ENCODE measurements around the gene PCSK4. TPM values are rescaled to one million over a fixed set of nuclear protein-coding genes. Genes with fewer than 3 reads are reported as not detected.

Gene PCSK4
- total RNA-seq, 1 donor, result 1.4 TPM

DNA sequence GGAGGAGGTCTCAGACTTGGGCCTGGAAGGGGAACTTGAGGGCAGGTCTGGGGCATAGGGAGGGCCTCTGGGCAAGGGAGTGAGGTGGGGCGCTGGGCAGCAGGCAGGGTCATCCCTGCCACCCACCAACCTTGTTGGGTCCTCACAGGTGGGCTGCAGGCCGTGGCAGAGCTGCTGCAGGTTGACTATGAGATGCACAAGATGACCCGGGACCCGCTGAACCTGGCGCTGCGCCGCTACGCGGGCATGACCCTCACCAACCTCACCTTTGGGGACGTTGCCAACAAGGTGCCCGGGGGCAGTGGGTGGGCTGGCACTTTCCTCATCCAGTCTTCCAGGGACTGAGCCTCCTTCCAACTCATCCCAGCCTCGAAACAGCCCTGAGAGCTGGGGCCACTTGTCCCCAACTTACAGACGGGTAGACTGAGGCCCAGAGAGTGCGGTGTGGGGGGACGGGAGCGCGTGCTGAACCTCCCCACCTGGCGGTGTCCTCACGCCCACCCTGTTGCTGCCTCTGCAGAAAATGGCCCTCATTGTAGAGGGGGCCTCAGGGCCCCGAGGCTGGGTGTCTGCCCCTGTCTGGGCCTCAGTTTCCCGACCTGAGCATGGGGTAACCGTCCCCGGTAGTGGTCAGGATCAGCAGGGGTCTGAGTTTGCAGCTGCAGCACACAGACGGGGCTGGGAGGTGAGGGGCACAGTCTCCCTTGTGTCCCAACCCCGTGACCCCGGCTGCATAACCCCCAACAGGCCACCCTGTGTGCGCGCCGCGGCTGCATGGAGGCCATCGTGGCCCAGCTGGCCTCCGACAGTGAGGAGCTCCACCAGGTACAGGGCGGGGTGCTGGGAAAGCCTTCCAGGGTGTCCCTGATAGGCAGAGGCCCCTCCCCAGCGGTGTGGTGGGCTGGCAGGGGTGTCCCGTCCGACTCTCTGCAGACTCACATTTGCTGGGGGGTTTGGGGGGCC, 29.8 kb downstream of the PCSK4 start:
- Histone ChIP-seq H2AFZ (ENCODE audit: low read length) (no peak overlapping the region), H3K9me3 (ENCODE audit: low read depth, low read length) (no peaks in the 10 kb centered on the region), H3K4me3 (ENCODE audit: insufficient read depth, low read length) (no peak overlapping the region), H4K20me1 (ENCODE audit: insufficient read depth, low read length) (peaks cover 18% of the 10 kb centered on the region), H3K27me3 (ENCODE audit: insufficient read depth, low read length) (peaks cover 21% of the 10 kb centered on the region), H3K79me2 (ENCODE audit: insufficient read depth, low read length) (no peaks in the 10 kb centered on the region), H3K4me2 (ENCODE audit: insufficient read depth, low read length) (no peak overlapping the region), H3K27ac (ENCODE audit: low read depth, low read length) (no peak overlapping the region), H3K36me3 (ENCODE audit: insufficient read depth, low read length) (no peaks in the 10 kb centered on the region), H3K4me1 (ENCODE audit: insufficient read depth, low read length) (no peaks in the 10 kb centered on the region)
- DNase-seq (ENCODE audit: insufficient read length, low spot score, missing footprints), result no peak
- TF ChIP-seq, protein P1, sequence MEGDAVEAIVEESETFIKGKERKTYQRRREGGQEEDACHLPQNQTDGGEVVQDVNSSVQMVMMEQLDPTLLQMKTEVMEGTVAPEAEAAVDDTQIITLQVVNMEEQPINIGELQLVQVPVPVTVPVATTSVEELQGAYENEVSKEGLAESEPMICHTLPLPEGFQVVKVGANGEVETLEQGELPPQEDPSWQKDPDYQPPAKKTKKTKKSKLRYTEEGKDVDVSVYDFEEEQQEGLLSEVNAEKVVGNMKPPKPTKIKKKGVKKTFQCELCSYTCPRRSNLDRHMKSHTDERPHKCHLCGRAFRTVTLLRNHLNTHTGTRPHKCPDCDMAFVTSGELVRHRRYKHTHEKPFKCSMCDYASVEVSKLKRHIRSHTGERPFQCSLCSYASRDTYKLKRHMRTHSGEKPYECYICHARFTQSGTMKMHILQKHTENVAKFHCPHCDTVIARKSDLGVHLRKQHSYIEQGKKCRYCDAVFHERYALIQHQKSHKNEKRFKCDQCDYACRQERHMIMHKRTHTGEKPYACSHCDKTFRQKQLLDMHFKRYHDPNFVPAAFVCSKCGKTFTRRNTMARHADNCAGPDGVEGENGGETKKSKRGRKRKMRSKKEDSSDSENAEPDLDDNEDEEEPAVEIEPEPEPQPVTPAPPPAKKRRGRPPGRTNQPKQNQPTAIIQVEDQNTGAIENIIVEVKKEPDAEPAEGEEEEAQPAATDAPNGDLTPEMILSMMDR (IDR thresholded peaks at IDR 0.05; ENCODE audit: extremely low read depth, low read depth, low read length), result no peak

DNA sequence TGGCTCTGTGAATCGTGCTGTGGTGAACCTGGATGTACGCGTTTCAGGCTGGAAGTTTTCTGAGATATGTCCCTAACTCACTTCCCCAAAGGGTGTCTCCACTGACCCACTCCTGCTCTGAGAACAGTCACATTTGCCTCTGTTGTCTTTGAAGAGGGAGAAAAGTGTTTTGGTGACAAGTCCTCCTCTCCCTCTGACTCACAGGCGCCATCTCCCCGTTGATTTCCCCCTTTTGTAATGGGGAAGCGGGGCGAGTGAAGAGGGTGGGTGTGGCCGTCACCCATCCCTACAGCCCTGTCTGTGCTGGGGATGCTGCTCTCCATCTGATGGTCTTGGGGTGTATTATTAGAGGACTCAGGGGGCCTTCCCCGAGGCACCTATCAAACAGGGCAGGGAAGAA, 30.7 kb downstream of the PCSK4 start:
- Histone ChIP-seq H4K20me1 (ENCODE audit: insufficient read depth, low read length) (peaks cover 13% of the 10 kb centered on the region), H3K9me3 (ENCODE audit: low read depth, low read length) (no peaks in the 10 kb centered on the region), H3K4me2 (ENCODE audit: insufficient read depth, low read length) (no peak overlapping the region), H3K27ac (ENCODE audit: low read depth, low read length) (no peak overlapping the region), H3K36me3 (ENCODE audit: insufficient read depth, low read length) (no peaks in the 10 kb centered on the region), H3K4me3 (ENCODE audit: insufficient read depth, low read length) (no peak overlapping the region), H3K4me1 (ENCODE audit: insufficient read depth, low read length) (no peaks in the 10 kb centered on the region), H2AFZ (ENCODE audit: low read length) (no peak overlapping the region), H3K79me2 (ENCODE audit: insufficient read depth, low read length) (no peaks in the 10 kb centered on the region), H3K27me3 (ENCODE audit: insufficient read depth, low read length) (peaks cover 25% of the 10 kb centered on the region)
- no peak for DNase-seq (ENCODE audit: insufficient read length, low spot score, missing footprints)
- TF ChIP-seq, protein P1 (IDR thresholded peaks at IDR 0.05; ENCODE audit: extremely low read depth, low read depth, low read length), result no peak

DNA sequence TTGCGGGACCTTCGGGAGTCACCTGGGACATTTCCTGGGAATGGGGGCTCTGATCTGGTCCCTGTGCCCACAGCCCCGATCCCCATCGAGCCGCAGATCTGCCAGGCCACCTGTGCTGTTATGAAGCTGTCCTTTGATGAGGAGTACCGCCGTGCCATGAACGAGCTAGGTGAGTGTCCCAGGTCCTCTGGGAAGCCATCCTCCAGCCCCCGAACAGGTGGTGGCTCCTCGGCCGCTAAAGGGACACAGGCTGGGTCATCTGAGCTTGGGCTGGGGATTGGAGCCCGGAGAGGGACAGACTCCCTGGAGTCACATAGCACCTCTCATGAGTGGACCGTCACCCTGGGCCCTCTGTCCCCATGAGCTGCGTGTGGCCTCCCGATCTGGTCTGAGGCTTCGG, 32.3 kb downstream of the PCSK4 start:
- no peaks in the 10 kb centered on the region for H3K79me2 ChIP-seq (ENCODE audit: insufficient read depth, low read length)
- DNase-seq (ENCODE audit: insufficient read length, low spot score, missing footprints), result no peak
- no peak overlapping the region for H2AFZ ChIP-seq (ENCODE audit: low read length)
- H3K27ac ChIP-seq (ENCODE audit: low read depth, low read length), result no peak overlapping the region
- H3K9me3 ChIP-seq (ENCODE audit: low read depth, low read length), result no peaks in the 10 kb centered on the region
- H3K36me3 ChIP-seq (ENCODE audit: insufficient read depth, low read length), result no peaks in the 10 kb centered on the region
- H3K27me3 ChIP-seq (ENCODE audit: insufficient read depth, low read length), result peaks cover 39% of the 10 kb centered on the region
- H3K4me1 ChIP-seq (ENCODE audit: insufficient read depth, low read length), result no peaks in the 10 kb centered on the region
- no peak overlapping the region for H3K4me2 ChIP-seq (ENCODE audit: insufficient read depth, low read length)
- TF ChIP-seq, protein P1 (IDR thresholded peaks at IDR 0.05; ENCODE audit: extremely low read depth, low read depth, low read length), result no peak
- H4K20me1 ChIP-seq (ENCODE audit: insufficient read depth, low read length), result peaks cover 19% of the 10 kb centered on the region
- H3K4me3 ChIP-seq (ENCODE audit: insufficient read depth, low read length), result no peak overlapping the region

DNA sequence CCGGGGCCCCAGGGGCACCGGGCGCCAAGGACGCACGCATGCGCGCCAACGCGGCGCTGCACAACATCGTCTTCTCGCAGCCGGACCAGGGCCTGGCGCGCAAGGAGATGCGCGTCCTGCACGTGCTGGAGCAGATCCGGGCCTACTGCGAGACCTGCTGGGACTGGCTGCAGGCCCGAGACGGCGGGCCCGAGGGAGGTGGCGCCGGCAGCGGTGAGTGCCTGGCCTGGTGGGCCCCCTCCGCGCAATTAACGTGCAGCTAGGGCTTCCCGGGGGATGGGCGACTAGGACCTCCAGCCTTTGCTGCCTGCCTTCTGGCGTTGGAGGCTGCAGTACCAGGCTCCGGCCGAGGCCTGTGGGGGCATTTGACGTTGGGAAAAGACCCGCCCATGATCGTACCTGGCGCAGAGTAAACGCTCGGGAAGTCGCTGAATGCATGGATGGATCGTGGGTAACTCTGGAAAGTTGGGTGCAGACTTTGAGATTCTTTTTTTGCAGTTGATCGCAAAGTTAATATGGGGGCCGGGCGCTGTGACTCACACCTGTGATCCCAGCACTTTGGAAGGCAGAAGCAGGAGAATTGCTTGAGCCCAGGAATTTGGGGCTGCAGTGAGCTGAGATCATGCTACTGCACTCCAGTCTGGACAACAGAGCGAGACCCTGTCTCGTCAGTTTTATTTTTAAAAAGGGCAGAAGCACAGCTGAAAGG, 33.0 kb downstream of the PCSK4 start:
- H3K79me2 ChIP-seq (ENCODE audit: insufficient read depth, low read length), result no peaks in the 10 kb centered on the region
- H3K27me3 ChIP-seq (ENCODE audit: insufficient read depth, low read length), result peaks cover 46% of the 10 kb centered on the region
- H2AFZ ChIP-seq (ENCODE audit: low read length), result no peak overlapping the region
- no peak overlapping the region for H3K27ac ChIP-seq (ENCODE audit: low read depth, low read length)
- peaks cover 23% of the 10 kb centered on the region for H4K20me1 ChIP-seq (ENCODE audit: insufficient read depth, low read length)
- TF ChIP-seq, protein P1 (IDR thresholded peaks at IDR 0.05; ENCODE audit: extremely low read depth, low read depth, low read length), result no peak
- H3K36me3 ChIP-seq (ENCODE audit: insufficient read depth, low read length), result no peaks in the 10 kb centered on the region
- no peak for DNase-seq (ENCODE audit: insufficient read length, low spot score, missing footprints)
- H3K9me3 ChIP-seq (ENCODE audit: low read depth, low read length), result no peaks in the 10 kb centered on the region
- H3K4me2 ChIP-seq (ENCODE audit: insufficient read depth, low read length), result no peak overlapping the region
- H3K4me3 ChIP-seq (ENCODE audit: insufficient read depth, low read length), result no peak overlapping the region
- H3K4me1 ChIP-seq (ENCODE audit: insufficient read depth, low read length), result no peaks in the 10 kb centered on the region
